Neutrophil (primary cell): Measurements from ENCODE around the gene CISD3.

Experiments
- H3K27ac ChIP-seq: fragments of 200-600 bp; sonication (generic); 2 replicates; pipeline ENCODE4 v1.5.1; 2016; ENCODE audit warnings: mild to moderate bottlenecking, moderate library complexity
- H3K27me3 ChIP-seq: fragments of 200-600 bp; sonication (generic); 2 replicates; pipeline ENCODE4 v1.6.0; 2016; ENCODE audit warnings: mild to moderate bottlenecking
- H3K36me3 ChIP-seq: fragments of 200-600 bp; sonication (generic); 2 replicates; pipeline ENCODE4 v1.5.1; 2017
- H3K4me1 ChIP-seq, 2 experiments: fragments of 200-600 bp in 1 of 2; sonication (generic) in 1 of 2; 1 replicate in 1 of 2; 2 replicates in 1 of 2; pipeline versions ENCODE4 v1.5.1 to v1.6.1; 2013 to 2016; ENCODE audit warnings: low read depth in 1 of 2, low read length in 1 of 2, mild to moderate bottlenecking in 1 of 2, moderate library complexity in 1 of 2; ENCODE audit not compliant: control insufficient read depth in 1 of 2, insufficient read depth in 1 of 2
- H3K4me3 ChIP-seq, 2 experiments: fragments of 200-600 bp in 1 of 2; sonication (generic) in 1 of 2; 1 replicate in 1 of 2; 2 replicates in 1 of 2; pipeline ENCODE4 v1.5.1; 2013 to 2016; ENCODE audit warnings: low read depth in 1 of 2, low read length in 1 of 2, mild to moderate bottlenecking in 1 of 2, moderate library complexity in 1 of 2
- H3K9me3 ChIP-seq: fragments of 200-600 bp; sonication (generic); 2 replicates; pipeline ENCODE4 v1.5.1; 2016
- CTCF ChIP-seq: fragments of 200-600 bp; sonication (generic); IDR thresholded peaks from 2 replicates; pipeline ENCODE4 v1.5.1; 2016; ENCODE audit warnings: antibody characterized with exemption

Gene CISD3

GRCh38 chr17:38709864-38710603, 20.1 kb upstream of the CISD3 start:
- Histone ChIP-seq H3K4me1 (peaks cover 12 to 19% of the 10 kb centered on the region in 2 experiments), H3K36me3 (peaks cover 57% of the 10 kb centered on the region), H3K27me3 (peaks cover 14% of the 10 kb centered on the region), H3K27ac (no peak overlapping the region), H3K9me3 (no peaks in the 10 kb centered on the region), H3K4me3 (no peak overlapping the region)
- no peak for TF ChIP-seq CTCF

- Histone ChIP-seq H3K4me1 (peaks cover 12 to 19% of the 10 kb centered on the region in 2 experiments), H3K27me3 (peaks cover 13% of the 10 kb centered on the region), H3K27ac (no peak overlapping the region), H3K36me3 (peaks cover 63% of the 10 kb centered on the region), H3K9me3 (no peaks in the 10 kb centered on the region), H3K4me3 (no peak overlapping the region)
- no peak for TF ChIP-seq CTCF
Observed at GRCh38 chr17:38710604-38710962, 19.6 kb upstream of the CISD3 start.

- peaks cover 67% of the 10 kb centered on the region for H3K36me3 ChIP-seq
- peaks cover 9 to 15% of the 10 kb centered on the region in 2 experiments for H3K4me1 ChIP-seq
- H3K4me3 ChIP-seq, result no peak overlapping the region
- no peak overlapping the region for H3K27ac ChIP-seq
- TF ChIP-seq CTCF, result no peak
- H3K9me3 ChIP-seq, result no peaks in the 10 kb centered on the region
- peaks cover 9% of the 10 kb centered on the region for H3K27me3 ChIP-seq
Observed at GRCh38 chr17:38710985-38711384, 19.2 kb upstream of the CISD3 start.

- no peak overlapping the region for H3K4me3 ChIP-seq
- H3K4me1 ChIP-seq, result peaks cover 0 to 5% of the 10 kb centered on the region in 2 experiments
- H3K27me3 ChIP-seq, result no peaks in the 10 kb centered on the region
- H3K9me3 ChIP-seq, result no peaks in the 10 kb centered on the region
- TF ChIP-seq CTCF, result no peak
- H3K36me3 ChIP-seq, result peaks cover 77% of the 10 kb centered on the region
- H3K27ac ChIP-seq, result no peak overlapping the region
Observed at GRCh38 chr17:38711792-38712571, 18.2 kb upstream of the CISD3 start.

- Histone ChIP-seq H3K36me3 (peaks cover 83% of the 10 kb centered on the region), H3K4me1 (no peaks in the 10 kb centered on the region), H3K4me3 (no peak overlapping the region), H3K27ac (no peak overlapping the region), H3K9me3 (no peaks in the 10 kb centered on the region), H3K27me3 (no peaks in the 10 kb centered on the region)
- no peak for TF ChIP-seq CTCF
Observed at GRCh38 chr17:38712593-38712992, 17.5 kb upstream of the CISD3 start.
